IMR-90 (cell line): ENCODE results near the gene GNG12. TPM values are rescaled to one million over a fixed set of nuclear protein-coding genes. Genes with fewer than 3 reads are reported as not detected.

Experiments
- ATAC-seq: fragments of 200-7000 bp; cut with Tn5 transposase; 2 replicates; pipeline ENCODE4 v1.9.1; 2020; ENCODE audit warnings: low read depth, mild to moderate bottlenecking, moderate library complexity
- BruUV-seq: library from RNA; stranded (reverse); fragments of 400-500 nt; replicated peaks from 2 replicates; lab custom pipeline; 2021; lab: Mats Ljungman, UMichigan
- CTCF ChIA-PET: fragments of 300-600 bp; formaldehyde crosslinking; extraction: SDS; loops from one replicate; lab custom pipeline; 2021; ENCODE audit warnings: antibody characterized with exemption; lab: Yijun Ruan, JAX
- POLR2A ChIA-PET: fragments of 300-600 bp; sonication (Branson Sonifier 250); formaldehyde crosslinking; loops from one replicate; lab custom pipeline; 2022; ENCODE audit warnings: antibody characterized with exemption; ENCODE audit not compliant: unreplicated experiment; lab: Charles Lee
- DNase-seq: peaks from one replicate; pipeline ENCODE4 v3.0.0; 2013
- H2AFZ ChIP-seq: replicated peaks from 2 replicates; pipeline ENCODE3; 2013; ENCODE audit warnings: low read length, mild to moderate bottlenecking; ENCODE audit not compliant: poor library complexity
- H2AK5ac ChIP-seq: 2 replicates; pipeline ENCODE4 v1.6.1; 2013; ENCODE audit warnings: low read depth, low read length, inconsistent platforms
- H2AK9ac ChIP-seq: replicated peaks from 2 replicates; pipeline ENCODE3; 2013; ENCODE audit warnings: mild to moderate bottlenecking, low read depth, low read length, moderate library complexity; ENCODE audit not compliant: poor library complexity
- H2BK120ac ChIP-seq: 2 replicates; pipeline ENCODE4 v1.6.1; 2013; ENCODE audit warnings: low read depth, low read length, inconsistent platforms
- H2BK15ac ChIP-seq: 3 replicates; pipeline ENCODE4 v1.6.1; 2013; ENCODE audit warnings: low read depth, low read length, inconsistent platforms
- H2BK20ac ChIP-seq: 2 replicates; pipeline ENCODE4 v1.6.1; 2013; ENCODE audit warnings: low read depth, mild to moderate bottlenecking, inconsistent platforms, low read length, moderate library complexity
- H2BK5ac ChIP-seq: 2 replicates; pipeline ENCODE4 v1.6.1; 2013; ENCODE audit warnings: mild to moderate bottlenecking, low read depth, low read length, inconsistent platforms; ENCODE audit not compliant: poor library complexity, severe bottlenecking
- H3K14ac ChIP-seq: replicated peaks from 2 replicates; pipeline ENCODE4 v1.6.1; 2013; ENCODE audit warnings: low read depth, low read length, inconsistent platforms
- H3K18ac ChIP-seq: 2 replicates; pipeline ENCODE4 v1.6.1; 2013; ENCODE audit warnings: low read depth, low read length, control low read depth
- H3K23ac ChIP-seq: 2 replicates; pipeline ENCODE4 v1.6.1; 2013; ENCODE audit warnings: low read depth, low read length, inconsistent platforms
- H3K27ac ChIP-seq: 2 replicates; pipeline ENCODE4 v1.5.1; 2013; ENCODE audit warnings: mild to moderate bottlenecking, control low read depth, low read length; ENCODE audit not compliant: insufficient read depth
- H3K27me3 ChIP-seq: 2 replicates; pipeline ENCODE4 v1.6.1; 2013; ENCODE audit warnings: low read length; ENCODE audit not compliant: control insufficient read depth, insufficient read depth
- H3K36me3 ChIP-seq: 2 replicates; pipeline ENCODE4 v1.6.1; 2013; ENCODE audit warnings: low read length, mixed read lengths; ENCODE audit not compliant: control insufficient read depth, insufficient read depth
- H3K4ac ChIP-seq: 2 replicates; pipeline ENCODE4 v1.6.1; 2013; ENCODE audit warnings: low read depth, low read length, inconsistent platforms
- H3K4me1 ChIP-seq: 2 replicates; pipeline ENCODE4 v1.6.1; 2013; ENCODE audit warnings: low read length, mixed read lengths; ENCODE audit not compliant: control insufficient read depth, insufficient read depth
- H3K4me2 ChIP-seq: 2 replicates; pipeline ENCODE4 v1.6.1; 2013; ENCODE audit warnings: low read depth, mild to moderate bottlenecking, control low read depth, low read length, moderate library complexity
- H3K4me3 ChIP-seq: 2 replicates; pipeline ENCODE4 v1.5.1; 2013; ENCODE audit warnings: low read depth, mild to moderate bottlenecking, control low read depth, low read length, moderate library complexity; ENCODE audit not compliant: insufficient read depth
- H3K56ac ChIP-seq: 2 replicates; pipeline ENCODE4 v1.6.1; 2013; ENCODE audit warnings: low read length, inconsistent platforms; ENCODE audit not compliant: insufficient read depth; ENCODE audit errors: extremely low read depth
- H3K79me1 ChIP-seq, 2 experiments: 2 replicates each; pipeline ENCODE4 v1.6.1; 2013; ENCODE audit warnings: low read length in 2 of 2, inconsistent platforms in 1 of 2, low read depth in 1 of 2
- H3K9ac ChIP-seq: 2 replicates; pipeline ENCODE4 v1.6.1; 2013; ENCODE audit warnings: low read depth, low read length, control low read depth
- H3K9me1 ChIP-seq: 2 replicates; pipeline ENCODE4 v1.6.1; 2013; ENCODE audit warnings: low read length, inconsistent platforms; ENCODE audit not compliant: insufficient read depth
- H3K9me3 ChIP-seq: 2 replicates; pipeline ENCODE4 v1.6.1; 2013; ENCODE audit warnings: low read length; ENCODE audit not compliant: control insufficient read depth, insufficient read depth
- H4K20me1 ChIP-seq: 2 replicates; pipeline ENCODE4 v1.6.1; 2013; ENCODE audit warnings: low read length, inconsistent platforms; ENCODE audit not compliant: insufficient read depth
- H4K5ac ChIP-seq: 2 replicates; pipeline ENCODE4 v1.6.1; 2013; ENCODE audit warnings: mild to moderate bottlenecking, low read depth, low read length, control low read depth
- H4K8ac ChIP-seq, 2 experiments: 2 replicates each; pipeline ENCODE4 v1.6.1; 2013; ENCODE audit warnings: low read depth in 2 of 2, low read length in 2 of 2, control low read depth in 1 of 2, inconsistent platforms in 1 of 2
- H4K91ac ChIP-seq: 2 replicates; pipeline ENCODE4 v1.6.1; 2013; ENCODE audit warnings: low read depth, low read length, inconsistent platforms; ENCODE audit not compliant: insufficient read depth
- CEBPB ChIP-seq: IDR thresholded peaks from 2 replicates; pipeline ENCODE4 v1.6.1; 2012; ENCODE audit warnings: low read depth, low read length, improper control_type of control experiment
- CHD1 ChIP-seq: IDR thresholded peaks from 2 replicates; pipeline ENCODE4 v1.6.1; 2012; ENCODE audit warnings: low read depth, low read length, improper control_type of control experiment
- MXI1 ChIP-seq: IDR thresholded peaks from 2 replicates; pipeline ENCODE4 v1.6.1; 2012; ENCODE audit warnings: low read depth, mild to moderate bottlenecking, low read length, moderate library complexity, borderline replicate concordance
- NFE2L2 ChIP-seq: fragments of 150-350 bp; IDR thresholded peaks from 2 replicates; pipeline ENCODE4 v1.6.1; 2016; ENCODE audit warnings: low read depth, mild to moderate bottlenecking, low read length
- RAD21 ChIP-seq: IDR thresholded peaks from 2 replicates; pipeline ENCODE4 v1.6.1; 2012; ENCODE audit warnings: low read length, improper control_type of control experiment
- WGBS, 2 experiments: methylation state at CpG; one replicate each; pipeline versions ENCODE4 v1.1.5 to v1.1.7; 2013; ENCODE audit warnings: missing lambda C conversion rate in 2 of 2; ENCODE audit not compliant: insufficient read length in 1 of 2; ENCODE audit errors: extremely low coverage in 2 of 2; 5-methylcytosine and 5-hydroxymethylcytosine counted together
- dilution Hi-C: fragments of 300-500 bp; cut with HindIII; formaldehyde crosslinking; loops from one replicate; pipeline ENCODE4 v1.14.3; 2018; ENCODE audit warnings: low sequenced_read_pairs; ENCODE audit not compliant: unreplicated experiment
- in situ Hi-C: fragments of 300-500 bp; cut with MboI; formaldehyde crosslinking; loops from 3 replicates; pipeline ENCODE4 v1.14.3; 2019; ENCODE audit warnings: low sequenced_read_pairs, inconsistent platforms, mixed read lengths
- intact Hi-C: fragments of 100-400 bp; cut with micrococcal nuclease; formaldehyde crosslinking; loops from 2 replicates; pipeline ENCODE4 v1.10.0; 2022
- polyA plus RNA-seq, 3 experiments: library from polyadenylated mRNA; depleted of rRNA; stranded (reverse); fragments of >200 nt; gene quantifications; 2 replicates each; pipeline ENCODE4 v1.2.3, GENCODE V29; 2012; ENCODE audit warnings: low replicate concordance in 1 of 3
- total RNA-seq: library from RNA; depleted of rRNA; stranded (reverse); fragments of >200 nt; gene quantifications from 2 replicates; pipeline ENCODE4 v1.2.3, GENCODE V29; 2012
- TF ChIP-seq, protein P1 (sequence below): fragments of 150-350 bp; IDR thresholded peaks from 2 replicates; pipeline ENCODE4 v1.6.1; 2016; ENCODE audit warnings: low read depth, mild to moderate bottlenecking, low read length, moderate library complexity, borderline replicate concordance
- TF ChIP-seq, protein P2 (sequence below): conservative IDR thresholded peaks from 2 replicates; pipeline ENCODE4 v1.5.1; 2012; ENCODE audit warnings: mild to moderate bottlenecking, low read depth, low read length, improper control_type of control experiment

Gene GNG12
- total and polyA plus RNA-seq, 2 of the 4 experiments (the other 2 are of a cell fraction): 92.3 to 132 TPM

DNA sequence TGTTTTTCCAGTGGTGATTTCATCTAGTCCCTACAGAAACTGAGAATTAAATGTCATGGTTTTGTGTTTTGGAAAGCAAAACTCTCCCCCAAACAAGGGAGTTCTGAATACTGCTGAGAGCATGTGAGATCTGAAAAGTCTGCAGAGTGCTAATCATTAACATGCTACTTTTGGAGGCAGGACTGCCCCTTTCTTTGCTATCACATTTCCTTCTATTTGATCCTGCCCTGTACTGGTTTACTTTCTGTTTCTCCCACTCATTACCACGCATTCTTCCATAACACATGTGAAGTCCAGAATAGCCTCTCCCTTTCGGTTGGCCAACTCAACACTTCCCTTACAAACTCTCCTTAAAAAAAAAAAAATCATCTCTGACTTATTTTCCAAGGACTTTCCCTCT is 84.6 kb downstream of the GNG12 start:
- H3K9me3 ChIP-seq: no peaks in the 10 kb centered on the region
- H3K14ac ChIP-seq: peak overlapping the region; percentile 75
- H3K79me1 ChIP-seq: peaks cover 48 to 83% of the 10 kb centered on the region in 2 experiments
- peak overlapping the region; percentile 96 for H2BK5ac ChIP-seq
- H2AFZ ChIP-seq: no peak overlapping the region
- ATAC-seq (peak; percentile 61), DNase-seq (peak; percentile 84)
- H2BK20ac ChIP-seq: peak overlapping the region; percentile 94
- H3K4ac ChIP-seq: peak overlapping the region; percentile 96
- H4K8ac ChIP-seq: peak overlapping the region; percentile 80 to 81
- dilution Hi-C loops (no loop called here), intact Hi-C loops (loop anchor here (2.0 kb wide), 1 partner anchor 64 kb away; the partner anchor contains the start of gene GADD45A), in situ Hi-C loops (no loop called here)
- peak overlapping the region; percentile 77; the same call in 1 of the 2 replicates for H2AK5ac ChIP-seq
- H2AK9ac ChIP-seq: peak overlapping the region; percentile 80
- H3K27ac ChIP-seq: peak overlapping the region; percentile 84
- peak overlapping the region; percentile 78; the same call in 1 of the 2 replicates for H3K56ac ChIP-seq
- peaks cover 23% of the 10 kb centered on the region for H3K4me1 ChIP-seq
- H4K5ac ChIP-seq: peak overlapping the region; percentile 85
- H4K91ac ChIP-seq: peak overlapping the region; percentile 82
- no peaks in the 10 kb centered on the region for H3K27me3 ChIP-seq
- peaks cover 24% of the 10 kb centered on the region for H3K9me1 ChIP-seq
- peak overlapping the region; percentile 71 for H3K9ac ChIP-seq
- 11% methylated on average over 1 of the region's 2 CpGs; no CpG with 5 or more reads in 1 of the 2 experiments for WGBS, 2 experiments
- ChIA-PET CTCF (no interaction called here), POLR2A (no interaction called here)
- no TSS peak for BruUV-seq
- TF ChIP-seq NFE2L2: no peak
- TF ChIP-seq, protein P1, sequence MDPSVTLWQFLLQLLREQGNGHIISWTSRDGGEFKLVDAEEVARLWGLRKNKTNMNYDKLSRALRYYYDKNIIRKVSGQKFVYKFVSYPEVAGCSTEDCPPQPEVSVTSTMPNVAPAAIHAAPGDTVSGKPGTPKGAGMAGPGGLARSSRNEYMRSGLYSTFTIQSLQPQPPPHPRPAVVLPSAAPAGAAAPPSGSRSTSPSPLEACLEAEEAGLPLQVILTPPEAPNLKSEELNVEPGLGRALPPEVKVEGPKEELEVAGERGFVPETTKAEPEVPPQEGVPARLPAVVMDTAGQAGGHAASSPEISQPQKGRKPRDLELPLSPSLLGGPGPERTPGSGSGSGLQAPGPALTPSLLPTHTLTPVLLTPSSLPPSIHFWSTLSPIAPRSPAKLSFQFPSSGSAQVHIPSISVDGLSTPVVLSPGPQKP: no peak
- peak; percentile 47; the same call in 1 of the 2 replicates for TF ChIP-seq MXI1
- TF ChIP-seq RAD21: no peak
- TF ChIP-seq, protein P2, sequence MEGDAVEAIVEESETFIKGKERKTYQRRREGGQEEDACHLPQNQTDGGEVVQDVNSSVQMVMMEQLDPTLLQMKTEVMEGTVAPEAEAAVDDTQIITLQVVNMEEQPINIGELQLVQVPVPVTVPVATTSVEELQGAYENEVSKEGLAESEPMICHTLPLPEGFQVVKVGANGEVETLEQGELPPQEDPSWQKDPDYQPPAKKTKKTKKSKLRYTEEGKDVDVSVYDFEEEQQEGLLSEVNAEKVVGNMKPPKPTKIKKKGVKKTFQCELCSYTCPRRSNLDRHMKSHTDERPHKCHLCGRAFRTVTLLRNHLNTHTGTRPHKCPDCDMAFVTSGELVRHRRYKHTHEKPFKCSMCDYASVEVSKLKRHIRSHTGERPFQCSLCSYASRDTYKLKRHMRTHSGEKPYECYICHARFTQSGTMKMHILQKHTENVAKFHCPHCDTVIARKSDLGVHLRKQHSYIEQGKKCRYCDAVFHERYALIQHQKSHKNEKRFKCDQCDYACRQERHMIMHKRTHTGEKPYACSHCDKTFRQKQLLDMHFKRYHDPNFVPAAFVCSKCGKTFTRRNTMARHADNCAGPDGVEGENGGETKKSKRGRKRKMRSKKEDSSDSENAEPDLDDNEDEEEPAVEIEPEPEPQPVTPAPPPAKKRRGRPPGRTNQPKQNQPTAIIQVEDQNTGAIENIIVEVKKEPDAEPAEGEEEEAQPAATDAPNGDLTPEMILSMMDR: no peak
- no peak for TF ChIP-seq CEBPB
- no peak for TF ChIP-seq CHD1
- H4K20me1 ChIP-seq: 0 out of 2 replicates have a peak, but pooled peaks cover 4% of the 10 kb centered on the region
- H3K18ac ChIP-seq: peak overlapping the region; percentile 84
- no peaks in the 10 kb centered on the region for H3K36me3 ChIP-seq
- peak overlapping the region; percentile 78; the same call in 1 of the 2 replicates for H3K23ac ChIP-seq
- H3K4me2 ChIP-seq: peak overlapping the region; percentile 94
- peak overlapping the region; percentile 11; the same call in 1 of the 2 replicates for H3K4me3 ChIP-seq
- peak overlapping the region; percentile 86 for H2BK120ac ChIP-seq
- H2BK15ac ChIP-seq: peak overlapping the region; percentile 93; the same call in 2 of the 3 replicates
